Right lobe of liver (tissue), 6 donors: ENCODE measurements around the gene BICC1. TPM values are rescaled to one million over a fixed set of nuclear protein-coding genes. Genes with fewer than 3 reads are reported as not detected.

Source experiments
- ATAC-seq, 4 donors: fragments of 200-7000 bp; cut with Tn5 transposase; one replicate each; pipeline ENCODE4 v1.9.1; 2020; ENCODE audit warnings: mild to moderate bottlenecking in 4 of 4, moderate library complexity in 4 of 4
- DNase-seq, 3 donors: peaks; one replicate each; pipeline ENCODE4 v3.0.0-alpha.2; 2020
- H3K27ac ChIP-seq, 3 donors: fragments of 200-600 bp; one replicate each; pipeline ENCODE4 v1.8.0; 2022
- H3K27me3 ChIP-seq, 2 donors: fragments of 200-600 bp; one replicate each; pipeline ENCODE4 v1.8.0; 2022
- H3K36me3 ChIP-seq, 4 donors: fragments of 200-600 bp; sonication (generic) in 1 of 4; one replicate each; pipeline versions ENCODE4 v1.5.1 to v1.8.0; 2017 to 2022; ENCODE audit warnings: control low read depth in 1 of 4
- H3K4me1 ChIP-seq, 4 donors: fragments of 200-600 bp; sonication (generic) in 1 of 4; one replicate each; pipeline versions ENCODE4 v1.5.1 to v1.8.0; 2017 to 2022; ENCODE audit warnings: control low read depth in 1 of 4
- H3K4me3 ChIP-seq, 3 donors: fragments of 200-600 bp; one replicate each; pipeline ENCODE4 v1.8.0; 2022
- H3K9me3 ChIP-seq, 4 donors: fragments of 200-600 bp; sonication (generic) in 1 of 4; one replicate each; pipeline versions ENCODE4 v1.5.1 to v1.8.0; 2017 to 2022; ENCODE audit warnings: control low read depth in 1 of 4
- POLR2A ChIP-seq: fragments of 450-650 bp; IDR thresholded peaks from one replicate; pipeline ENCODE4 v1.6.1; 2017; ENCODE audit warnings: antibody characterized with exemption, mild to moderate bottlenecking
- WGBS: methylation state at CpG from one replicate; pipeline ENCODE4 v1.1.6; 2018; ENCODE audit warnings: low coverage, low lambda C conversion rate; ENCODE audit not compliant: insufficient coverage; ENCODE audit errors: missing lambda C conversion rate; 5-methylcytosine and 5-hydroxymethylcytosine counted together
- intact Hi-C, 2 donors: fragments of 100-400 bp; cut with DNase I; formaldehyde crosslinking; loops; one replicate each; pipeline versions ENCODE4 v1.11.2 to v1.14.1; 2022
- total RNA-seq, 6 experiments: library from RNA; depleted of rRNA in 2 of 6; stranded (reverse); fragments of >200 nt in 2 of 6; fragmentation: NEBNext Ultra II Directional in 3 of 6; extraction: Animal tissue kit (Norgen Biotek cat#: 25700) in 3 of 6; gene quantifications; one replicate each; pipeline versions ENCODE4 v1.1.0 to v1.2.4, GENCODE V29; 2016 to 2023
- TF ChIP-seq, protein P1 (sequence below), 4 donors: fragments of 200-600 bp in 3 of 4; fragments of 450-650 bp in 1 of 4; IDR thresholded peaks; one replicate each; pipeline versions ENCODE4 v1.5.1 to v1.8.0; 2016 to 2022; ENCODE audit warnings: antibody characterized with exemption in 4 of 4, mild to moderate bottlenecking in 2 of 4
- donor health status: DM: no; HTN: yes; CAD: no.
- donor health status: DM: no; HTN: no; CAD: no.
- donor health status: DM: no; HTN: no; CAD: no.
- donor health status: DM: no; HTN: yes; CAD: no.
- donor health status: DM: no; HTN: yes; CAD: no.

BICC1 gene
- total RNA-seq, 6 experiments from 2014 or later = 1.2 to 9.0 (median 2.3) TPM

DNA sequence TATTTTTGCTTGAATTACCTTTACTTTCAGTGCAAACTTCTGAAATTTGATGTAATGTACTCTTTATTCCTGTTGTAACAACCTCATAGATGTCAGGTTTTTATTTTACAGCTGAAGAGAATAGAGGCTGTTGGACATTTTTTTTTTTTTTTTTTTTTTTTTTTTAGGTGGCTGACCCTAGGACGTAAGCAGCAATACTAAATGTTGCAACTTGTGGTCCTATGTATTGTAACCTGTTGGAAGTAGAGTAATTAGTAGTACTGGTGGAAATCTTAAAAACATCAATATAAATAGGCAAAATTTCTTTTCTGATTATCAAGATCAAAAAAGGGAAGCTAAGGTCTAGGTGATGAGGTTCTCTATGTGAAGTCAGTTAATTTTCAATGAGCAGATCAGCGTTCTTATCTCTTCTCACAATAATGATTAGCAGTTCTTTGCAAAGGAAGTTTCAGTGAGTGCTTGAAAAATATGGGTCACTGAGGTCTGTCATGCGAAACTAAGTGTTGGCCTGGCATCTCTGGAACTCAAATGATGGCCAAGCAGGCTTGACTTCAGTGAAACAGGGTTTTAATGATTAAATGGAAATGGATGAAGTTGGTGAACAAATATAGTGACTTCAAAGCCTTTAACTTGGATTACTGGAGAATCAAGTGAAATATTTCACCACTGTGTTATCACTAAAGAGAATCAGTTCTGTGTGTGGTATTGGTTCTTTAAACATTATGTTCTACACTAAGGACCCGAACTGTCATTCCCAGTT, 42.7 kb downstream of the BICC1 start:
- H3K4me3 ChIP-seq = no peak overlapping the region
- peaks cover 0 to 6% (median 0%) of the 10 kb centered on the region in 4 donors for H3K4me1 ChIP-seq
- TF ChIP-seq, protein P1, sequence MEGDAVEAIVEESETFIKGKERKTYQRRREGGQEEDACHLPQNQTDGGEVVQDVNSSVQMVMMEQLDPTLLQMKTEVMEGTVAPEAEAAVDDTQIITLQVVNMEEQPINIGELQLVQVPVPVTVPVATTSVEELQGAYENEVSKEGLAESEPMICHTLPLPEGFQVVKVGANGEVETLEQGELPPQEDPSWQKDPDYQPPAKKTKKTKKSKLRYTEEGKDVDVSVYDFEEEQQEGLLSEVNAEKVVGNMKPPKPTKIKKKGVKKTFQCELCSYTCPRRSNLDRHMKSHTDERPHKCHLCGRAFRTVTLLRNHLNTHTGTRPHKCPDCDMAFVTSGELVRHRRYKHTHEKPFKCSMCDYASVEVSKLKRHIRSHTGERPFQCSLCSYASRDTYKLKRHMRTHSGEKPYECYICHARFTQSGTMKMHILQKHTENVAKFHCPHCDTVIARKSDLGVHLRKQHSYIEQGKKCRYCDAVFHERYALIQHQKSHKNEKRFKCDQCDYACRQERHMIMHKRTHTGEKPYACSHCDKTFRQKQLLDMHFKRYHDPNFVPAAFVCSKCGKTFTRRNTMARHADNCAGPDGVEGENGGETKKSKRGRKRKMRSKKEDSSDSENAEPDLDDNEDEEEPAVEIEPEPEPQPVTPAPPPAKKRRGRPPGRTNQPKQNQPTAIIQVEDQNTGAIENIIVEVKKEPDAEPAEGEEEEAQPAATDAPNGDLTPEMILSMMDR (IDR thresholded peaks at IDR 0.05) = no peak
- TF ChIP-seq POLR2A = no peak
- intact Hi-C loops = no loop called here
- no peak overlapping the region for H3K27ac ChIP-seq
- no peaks in the 10 kb centered on the region for H3K27me3 ChIP-seq
- ATAC-seq (peak in 3 of 4 donors; percentile 52 to 76 (median 69)), DNase-seq (no peak)
- 22% methylated on average over 4 of the region's 4 CpGs for WGBS
- H3K36me3 ChIP-seq = no peaks in the 10 kb centered on the region
- H3K9me3 ChIP-seq = no peaks in the 10 kb centered on the region

DNA sequence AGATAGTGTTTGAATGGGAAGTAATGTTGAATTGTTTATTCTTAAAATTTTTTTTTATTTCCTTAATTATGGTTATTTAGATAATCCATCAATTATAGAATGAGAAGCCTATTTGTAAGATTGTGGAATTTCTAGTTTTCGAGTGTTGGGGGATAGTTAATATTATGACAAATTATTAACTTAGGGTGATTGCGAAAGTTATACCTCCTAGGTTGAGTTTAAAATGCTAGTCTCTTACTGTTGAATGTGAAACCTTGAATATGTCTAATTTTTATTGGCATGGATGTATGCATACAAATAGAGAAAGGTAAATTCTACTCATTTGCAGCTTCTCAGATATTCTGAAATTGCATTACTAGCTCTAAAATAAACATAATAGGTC, 43.2 kb downstream of the BICC1 start:
- H3K9me3 ChIP-seq = no peaks in the 10 kb centered on the region
- no peak overlapping the region for H3K27ac ChIP-seq
- H3K4me1 ChIP-seq = peaks cover 0 to 6% (median 0%) of the 10 kb centered on the region in 4 donors
- DNase-seq (no peak), ATAC-seq (peak in 3 of 4 donors; percentile 43 to 66 (median 47))
- intact Hi-C loops = no loop called here
- no peaks in the 10 kb centered on the region for H3K36me3 ChIP-seq
- no peaks in the 10 kb centered on the region for H3K27me3 ChIP-seq
- WGBS = 34% methylated on average over 2 of the region's 2 CpGs
- H3K4me3 ChIP-seq = no peak overlapping the region
- TF ChIP-seq POLR2A = no peak
- TF ChIP-seq, protein P1 (IDR thresholded peaks at IDR 0.05) = no peak

- peaks cover 0 to under 1% (median 0%) of the 10 kb centered on the region in 4 donors for H3K9me3 ChIP-seq
- H3K4me1 ChIP-seq = peaks cover 0 to 6% (median 0%) of the 10 kb centered on the region in 4 donors
- no peak for TF ChIP-seq POLR2A
- TF ChIP-seq, protein P1 (IDR thresholded peaks at IDR 0.05) = no peak
- ATAC-seq = no peak
- no peak overlapping the region for H3K27ac ChIP-seq
- H3K27me3 ChIP-seq = no peaks in the 10 kb centered on the region
- no peaks in the 10 kb centered on the region for H3K36me3 ChIP-seq
- no peak for DNase-seq
- no peak overlapping the region for H3K4me3 ChIP-seq
- intact Hi-C loops = no loop called here
- WGBS = 81% methylated on average over 5 of the region's 5 CpGs
Measured at GRCh38 chr10:58556516-58557165, 44.0 kb downstream of the BICC1 start.

- 83% methylated on average over 1 of the region's 1 CpG for WGBS
Measured at GRCh38 chr10:58557714-58558113, 45.0 kb downstream of the BICC1 start.

More at GRCh38 chr10:58557714-58558113, 45.0 kb downstream of the BICC1 start:
- Histone ChIP-seq H3K36me3 (no peaks in the 10 kb centered on the region), H3K4me1 (peaks cover 0 to 6% (median 0%) of the 10 kb centered on the region in 4 donors), H3K9me3 (peaks cover 0 to 3% (median 0%) of the 10 kb centered on the region in 4 donors), H3K4me3 (no peak overlapping the region), H3K27ac (no peak overlapping the region), H3K27me3 (no peaks in the 10 kb centered on the region)
- intact Hi-C loops = no loop called here
- no peak for ATAC-seq
- TF ChIP-seq POLR2A = no peak
- TF ChIP-seq, protein P1 (IDR thresholded peaks at IDR 0.05) = no peak
- no peak for DNase-seq
